Activated CD8-positive, alpha-beta memory T cell treated with anti-CD3 and anti-CD28 coated beads, Interleukin-2, amount 50 U/mL, for 1 hour (primary cell): Measurements from ENCODE around the gene ATXN1.
"Not testable (repeated sequence)": the region's sequence is repeated elsewhere in the genome, so short reads cannot be mapped to it uniquely, and the experiment has no call there.

ENCODE experiments used
- DNase-seq: peaks from one replicate; pipeline ENCODE4 v3.0.0-alpha.2; 2020; ENCODE audit errors: extremely low read depth

The ATXN1 gene

GRCh38 chr6:16720861-16721260 is 40.4 kb downstream of the ATXN1 start:
- DNase-seq = no peak

DNA sequence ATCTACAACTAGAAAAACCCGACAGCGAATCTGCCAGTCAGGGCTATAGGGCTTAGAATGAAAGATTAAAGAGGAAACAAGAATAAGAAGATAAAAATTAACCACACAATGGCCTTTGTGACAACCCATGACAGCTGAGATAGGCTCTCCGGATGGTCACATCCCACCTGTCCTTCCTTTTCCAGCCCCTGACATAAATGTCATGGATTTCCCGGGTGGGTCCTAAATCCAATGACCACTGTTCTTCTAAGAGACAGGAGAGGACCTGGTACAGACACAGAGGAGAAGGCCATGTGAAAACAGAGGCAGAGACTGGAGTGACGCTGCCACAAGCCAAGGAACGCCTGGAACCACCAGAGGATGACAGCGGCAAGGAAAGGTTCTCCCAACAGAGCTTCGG is 41.8 kb downstream of the ATXN1 start:
- no peak for DNase-seq

DNA sequence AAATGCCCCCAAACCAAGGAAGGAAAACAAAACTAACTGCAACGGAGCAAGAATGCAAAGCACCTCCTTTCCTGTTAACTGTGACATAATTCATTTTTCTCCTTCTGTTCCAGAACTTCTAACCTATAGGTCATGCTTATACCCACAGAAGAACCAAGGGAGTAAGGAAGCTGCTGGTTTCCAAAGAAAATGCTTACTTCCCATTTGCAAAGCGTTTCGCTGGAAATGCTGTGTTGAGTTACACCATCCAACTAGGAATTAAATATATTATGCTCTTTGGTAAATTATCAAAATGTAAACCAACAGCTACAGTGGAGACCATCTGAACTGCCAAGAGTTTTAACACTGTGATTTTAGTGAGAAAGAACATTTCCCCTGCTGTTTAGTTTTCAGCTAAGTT is 42.9 kb downstream of the ATXN1 start:
- DNase-seq = no peak

- DNase-seq = no peak
Measured at GRCh38 chr6:16717275-16717942, 43.9 kb downstream of the ATXN1 start.

DNA sequence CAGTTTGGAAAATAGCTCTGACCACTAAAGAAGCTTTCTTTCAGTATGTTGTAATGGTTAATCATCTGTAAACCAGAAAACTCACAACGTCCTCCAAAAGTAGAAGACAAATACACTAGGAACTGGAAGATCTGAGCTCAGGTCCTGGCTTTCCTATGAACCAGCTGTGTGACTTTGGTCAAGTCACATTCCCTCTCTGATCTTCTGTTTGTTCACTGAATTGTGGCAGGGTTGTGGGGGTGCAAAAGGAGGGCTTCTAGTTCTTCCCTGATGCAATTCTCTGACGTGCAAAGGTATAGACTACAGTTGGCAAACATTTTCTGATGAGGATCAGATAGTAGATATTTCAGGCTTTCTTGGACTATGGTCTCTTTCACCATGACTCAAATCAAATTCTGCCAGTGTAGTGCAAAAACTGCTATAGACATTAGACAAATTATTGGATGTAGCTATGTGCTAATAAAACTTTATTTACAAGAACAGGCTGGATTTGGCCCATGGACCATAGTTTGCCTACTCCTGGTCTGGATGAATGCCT is 44.9 kb downstream of the ATXN1 start:
- no peak for DNase-seq

GRCh38 chr6:16713597-16713996 is 47.7 kb downstream of the ATXN1 start:
- no peak for DNase-seq

GRCh38 chr6:16712931-16713484 is 48.3 kb downstream of the ATXN1 start:
- no peak for DNase-seq

DNA sequence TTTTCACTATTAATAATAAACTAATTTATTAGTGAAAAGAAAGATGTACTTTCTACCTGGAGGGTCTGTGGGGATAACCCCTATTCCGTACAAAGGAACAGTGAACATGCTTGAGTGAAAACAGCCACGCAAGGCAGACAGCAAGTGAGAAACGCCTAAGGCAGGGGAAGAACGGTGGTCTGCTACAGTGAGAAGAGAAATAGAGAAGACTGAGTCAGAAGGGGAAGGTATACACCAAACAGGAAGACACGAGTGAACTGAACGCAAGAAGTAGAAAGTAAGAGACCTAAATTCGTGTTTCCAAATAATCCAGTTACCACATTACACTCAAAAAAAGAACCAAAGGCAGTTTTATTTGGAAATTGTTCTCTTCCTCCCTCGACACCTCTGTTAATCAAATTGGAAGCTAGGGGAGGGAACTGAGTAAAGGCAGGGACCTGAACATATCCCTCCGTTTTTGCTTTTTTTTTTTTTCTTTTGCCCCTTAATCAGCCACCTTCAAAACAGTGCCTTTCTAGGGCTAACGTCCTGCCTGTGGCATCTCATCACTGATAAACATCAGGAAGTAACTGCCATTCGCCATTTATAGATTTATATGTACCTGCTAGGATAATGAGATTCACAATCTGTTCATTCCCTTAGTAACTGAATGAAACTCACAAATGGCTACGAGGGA is 48.9 kb downstream of the ATXN1 start:
- no peak for DNase-seq

GRCh38 chr6:16711546-16712254 is 49.6 kb downstream of the ATXN1 start:
- no peak for DNase-seq

DNA sequence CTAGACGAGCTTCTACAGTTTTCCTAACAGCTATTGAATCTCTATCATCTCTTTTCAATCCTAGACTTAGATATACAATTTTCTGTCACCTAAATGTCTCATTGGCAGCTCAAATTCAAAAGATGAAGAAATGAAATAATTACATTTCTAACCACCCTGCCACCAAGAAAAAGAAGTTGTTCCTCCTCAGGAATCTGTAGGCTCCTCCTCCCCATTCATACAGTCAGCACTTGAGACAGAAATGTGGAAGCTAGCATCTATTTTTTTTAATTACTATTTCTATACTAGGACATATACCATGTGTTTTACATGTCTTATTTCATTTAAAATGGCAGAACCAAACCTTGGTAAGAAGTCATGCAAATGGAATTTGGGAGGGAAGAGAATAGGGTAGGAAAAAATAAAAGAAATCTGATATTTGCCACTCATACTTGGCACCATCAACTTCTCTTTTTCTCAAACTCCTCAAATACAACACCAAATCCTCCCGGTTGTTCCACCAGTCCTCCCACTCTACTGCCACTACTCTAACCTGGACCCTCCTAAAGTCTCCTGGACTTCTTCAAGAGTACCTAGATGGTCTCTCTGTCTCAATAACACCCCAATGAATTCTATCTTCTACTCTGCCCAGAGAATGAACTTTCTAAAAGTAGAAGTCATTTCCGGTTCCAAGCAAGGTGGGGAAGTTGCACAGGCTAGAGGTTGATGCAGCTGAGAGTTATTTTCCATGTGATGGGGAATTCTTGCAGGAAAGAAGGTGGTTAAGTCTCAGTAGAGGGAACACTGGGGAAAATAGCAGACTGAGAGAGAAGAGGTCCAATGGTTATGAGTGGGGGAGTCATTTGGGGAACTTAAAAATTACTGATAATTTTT is 54.1 kb downstream of the ATXN1 start:
- no peak for DNase-seq

GRCh38 chr6:16706491-16706890 is 54.8 kb downstream of the ATXN1 start:
- not testable (repeated sequence) for DNase-seq

DNA sequence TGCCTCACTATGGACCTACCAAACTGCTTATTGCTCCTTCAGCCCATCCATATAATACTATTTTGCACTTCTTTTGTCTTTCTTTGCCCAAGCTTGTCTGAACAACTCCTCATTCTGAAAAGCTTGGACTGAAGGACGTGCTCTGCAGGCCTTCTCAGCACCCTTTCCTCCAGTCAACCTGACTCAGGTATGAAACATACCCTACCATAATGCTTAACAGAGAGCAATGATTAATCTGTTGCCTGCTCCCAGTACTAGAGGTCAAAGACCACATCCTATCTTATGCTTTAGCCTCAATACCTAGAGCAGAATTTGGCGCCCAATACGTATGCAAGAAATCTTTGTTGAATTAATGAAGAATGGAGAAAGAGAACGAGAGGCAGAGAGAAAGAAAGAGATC is 55.2 kb downstream of the ATXN1 start:
- no peak for DNase-seq

GRCh38 chr6:16705081-16705993 is 55.9 kb downstream of the ATXN1 start:
- no peak for DNase-seq

- no peak for DNase-seq
Measured at GRCh38 chr6:16704401-16705045, 56.7 kb downstream of the ATXN1 start.

GRCh38 chr6:16702627-16703378 is 58.5 kb downstream of the ATXN1 start:
- not testable (repeated sequence) for DNase-seq

DNA sequence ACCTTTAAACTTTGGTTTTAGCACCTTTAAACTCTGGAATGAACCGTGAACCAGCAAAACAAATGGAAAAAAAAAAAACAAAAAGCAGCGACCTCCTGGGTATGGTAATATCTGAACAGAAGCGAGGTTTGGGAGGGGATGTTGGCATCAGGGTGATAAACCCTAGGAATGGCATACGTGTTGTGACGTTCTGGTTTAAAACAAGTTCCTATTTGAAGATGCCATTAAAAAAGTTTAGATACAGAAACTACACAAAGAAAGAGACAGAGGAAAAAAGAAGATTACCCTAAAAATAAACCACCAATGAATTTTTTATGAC is 60.4 kb downstream of the ATXN1 start:
- no peak for DNase-seq

DNA sequence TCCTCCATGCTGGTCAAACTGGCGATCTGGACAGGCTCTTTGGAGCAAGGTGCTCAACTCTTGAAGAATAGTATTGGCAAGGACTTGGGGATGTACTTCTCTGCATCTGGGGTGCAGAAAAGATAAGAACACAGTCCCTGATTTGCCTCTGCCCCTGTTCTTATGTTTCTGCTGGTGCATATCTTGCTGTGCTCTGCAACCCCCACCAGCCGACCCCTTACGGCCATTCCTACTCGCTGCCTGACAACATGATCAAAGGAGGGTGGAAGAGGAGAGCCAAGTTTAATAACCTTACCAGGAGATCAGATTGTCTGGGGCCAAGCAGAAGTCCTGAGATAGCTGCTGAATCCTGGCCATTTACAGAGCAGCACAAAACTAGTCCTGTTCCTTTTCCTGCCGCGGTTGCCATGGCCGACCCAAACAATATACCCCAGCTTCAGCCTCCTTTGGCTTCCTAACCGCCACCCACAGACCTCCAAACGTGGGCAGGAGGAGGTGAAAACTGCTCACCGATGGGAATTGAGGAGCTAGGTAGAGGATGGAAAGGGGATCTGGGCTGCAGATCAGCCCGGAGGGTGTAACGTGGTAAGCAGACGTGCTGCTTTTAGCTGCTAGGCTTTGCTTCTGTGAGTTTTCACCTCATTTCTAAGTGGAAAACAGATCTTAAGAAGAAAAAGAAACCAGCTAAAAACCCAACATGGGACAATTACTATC is 60.9 kb downstream of the ATXN1 start:
- DNase-seq = no peak

DNA sequence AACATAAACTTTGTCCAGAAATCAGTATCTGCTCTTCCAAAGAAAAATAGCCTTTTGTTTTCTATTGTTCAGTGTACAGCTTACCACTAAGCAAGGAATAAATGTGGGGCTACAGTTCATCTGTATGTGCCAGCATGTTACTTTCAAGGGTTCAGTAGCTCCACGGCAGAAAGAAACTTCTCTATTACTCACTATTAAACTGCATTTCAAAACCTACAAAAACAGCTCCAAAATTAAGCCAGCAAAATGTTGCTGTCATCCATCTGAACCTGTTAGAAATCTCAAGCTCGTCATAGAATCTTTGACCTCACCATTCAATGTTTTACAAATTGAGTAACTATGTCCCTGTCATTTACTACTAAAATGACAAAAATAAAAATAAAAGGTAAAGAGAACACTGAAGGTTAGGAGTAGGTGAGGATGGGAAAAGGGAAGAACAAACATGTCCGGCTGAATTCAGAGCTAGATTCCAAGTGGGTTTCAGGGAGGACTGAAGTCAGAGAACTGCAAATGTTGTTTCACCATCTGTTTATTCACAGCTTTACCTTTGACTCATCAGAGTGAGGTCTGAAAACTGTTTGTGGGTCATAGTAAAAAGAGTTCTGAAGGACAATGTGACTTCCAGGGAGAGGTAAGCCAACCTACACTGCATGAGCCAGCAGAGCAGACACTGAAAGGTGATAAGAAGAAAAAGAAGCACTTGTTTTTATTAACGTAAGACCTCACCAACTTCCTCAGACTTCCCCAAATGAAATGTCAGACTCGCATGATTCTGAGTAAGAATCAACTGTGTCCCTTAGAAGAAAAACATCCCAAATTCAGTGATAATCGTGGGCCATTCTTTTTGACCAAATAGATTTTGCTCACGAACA is 62.0 kb downstream of the ATXN1 start:
- no peak for DNase-seq
